ENCODE results near the gene TRPM3.

Gene TRPM3

GRCh38 chr9:70597886-70598285, 523.5 kb downstream of the TRPM3 start:
- no peak for TF ChIP-seq CTCF (IDR thresholded peaks at IDR 0.05; ENCODE audit: extremely low read depth, insufficient read depth, missing control alignments)
- DNase-seq (ENCODE audit: low spot score), result no peak
- in situ Hi-C loops (cut with MboI; ENCODE audit: low pct_unique_long_range_greater_than_20kb, low sequenced_read_pairs, unreplicated experiment), result no loop called here

GRCh38 chr9:70595211-70595610, 526.2 kb downstream of the TRPM3 start:
- in situ Hi-C loops (cut with MboI; ENCODE audit: low pct_unique_long_range_greater_than_20kb, low sequenced_read_pairs, unreplicated experiment), result no loop called here
- no peak for TF ChIP-seq CTCF (IDR thresholded peaks at IDR 0.05; ENCODE audit: extremely low read depth, insufficient read depth, missing control alignments)
- no peak for DNase-seq (ENCODE audit: low spot score)

GRCh38 chr9:70594386-70594944, 527.0 kb downstream of the TRPM3 start:
- TF ChIP-seq CTCF (IDR thresholded peaks at IDR 0.05; ENCODE audit: extremely low read depth, insufficient read depth, missing control alignments), result no peak
- no peak for DNase-seq (ENCODE audit: low spot score)
- in situ Hi-C loops (cut with MboI; ENCODE audit: low pct_unique_long_range_greater_than_20kb, low sequenced_read_pairs, unreplicated experiment), result no loop called here

GRCh38 chr9:70593241-70593640, 528.2 kb downstream of the TRPM3 start:
- no peak for DNase-seq (ENCODE audit: low spot score)
- in situ Hi-C loops (cut with MboI; ENCODE audit: low pct_unique_long_range_greater_than_20kb, low sequenced_read_pairs, unreplicated experiment), result no loop called here
- no peak for TF ChIP-seq CTCF (IDR thresholded peaks at IDR 0.05; ENCODE audit: extremely low read depth, insufficient read depth, missing control alignments)

- no peak for TF ChIP-seq CTCF (IDR thresholded peaks at IDR 0.05; ENCODE audit: extremely low read depth, insufficient read depth, missing control alignments)
- in situ Hi-C loops (cut with MboI; ENCODE audit: low pct_unique_long_range_greater_than_20kb, low sequenced_read_pairs, unreplicated experiment), result no loop called here
- no peak for DNase-seq (ENCODE audit: low spot score)
Measured at GRCh38 chr9:70590315-70590677, 531.1 kb downstream of the TRPM3 start.

GRCh38 chr9:70589571-70590314, 531.7 kb downstream of the TRPM3 start:
- in situ Hi-C loops (cut with MboI; ENCODE audit: low pct_unique_long_range_greater_than_20kb, low sequenced_read_pairs, unreplicated experiment), result no loop called here
- no peak for DNase-seq (ENCODE audit: low spot score)
- no peak for TF ChIP-seq CTCF (IDR thresholded peaks at IDR 0.05; ENCODE audit: extremely low read depth, insufficient read depth, missing control alignments)
